ENCODE results near the gene PLD6. TPM values are rescaled to one million over a fixed set of nuclear protein-coding genes. Genes with fewer than 3 reads are reported as not detected.
A peak's percentile ranks its signal among the peaks of the same experiment; 100 is the strongest.

The PLD6 gene
- total and polyA plus RNA-seq, 10 donors = 1.4 to 5.6 (median 3.5) TPM

GRCh38 chr17:17156511-17156910 lies 49.6 kb downstream of the PLD6 start:
- Histone ChIP-seq H3K4me3 (no peak overlapping the region), H3K9me3 (no peaks in the 10 kb centered on the region), H3K27me3 (replicated peaks in 1 of 7) (no peaks in the 10 kb centered on the region), H3K27ac (no peak overlapping the region), H3K4me1 (peaks cover 3 to 17% (median 14%) of the 10 kb centered on the region in 6 donors), H3K36me3 (peaks cover 8 to 100% (median 87%) of the 10 kb centered on the region in 6 donors)
- intact Hi-C loops (cut with DNase I; ENCODE audit: low total_unique reads) = loop anchor here (10.0 kb wide), 1 partner anchor 152 kb away; no protein-coding TSS in a partner anchor
- WGBS, 5 donors = 79 to 94% (median 88%) methylated on average over 10 of the region's 10 CpGs
- no peak for TF ChIP-seq POLR2A (IDR thresholded peaks at IDR 0.05)
- no peak for TF ChIP-seq CTCF (IDR thresholded peaks at IDR 0.05 in 8 of 11, conservative IDR thresholded peaks at IDR 0.05 in 3 of 11)
- no peak for TF ChIP-seq POLR2AphosphoS5 (IDR thresholded peaks at IDR 0.05)
- DNase-seq = no peak

GRCh38 chr17:17156107-17156506 lies 50.0 kb downstream of the PLD6 start:
- peaks cover 8 to 100% (median 85%) of the 10 kb centered on the region in 6 donors for H3K36me3 ChIP-seq
- H3K27me3 ChIP-seq (replicated peaks in 1 of 7) = no peaks in the 10 kb centered on the region
- intact Hi-C loops (cut with DNase I; ENCODE audit: low total_unique reads) = loop anchor here (10.0 kb wide), 1 partner anchor 151 kb away; no protein-coding TSS in a partner anchor
- TF ChIP-seq POLR2A (IDR thresholded peaks at IDR 0.05) (no peak), CTCF (IDR thresholded peaks at IDR 0.05 in 8 of 11, conservative IDR thresholded peaks at IDR 0.05 in 3 of 11) (no peak), POLR2AphosphoS5 (IDR thresholded peaks at IDR 0.05) (no peak)
- WGBS, 5 donors = 75 to 93% (median 91%) methylated on average over 4 of the region's 4 CpGs; no CpG with 5 or more reads in 1 of the 5 donors
- no peak for DNase-seq
- no peak overlapping the region for H3K27ac ChIP-seq
- no peaks in the 10 kb centered on the region for H3K9me3 ChIP-seq
- H3K4me1 ChIP-seq = peaks cover 3 to 21% (median 17%) of the 10 kb centered on the region in 6 donors
- H3K4me3 ChIP-seq = no peak overlapping the region

- intact Hi-C loops (cut with DNase I; ENCODE audit: low total_unique reads) = loop anchor here (10.0 kb wide), 1 partner anchor 151 kb away; no protein-coding TSS in a partner anchor
- TF ChIP-seq POLR2AphosphoS5 (IDR thresholded peaks at IDR 0.05) = no peak
- TF ChIP-seq CTCF (IDR thresholded peaks at IDR 0.05 in 8 of 11, conservative IDR thresholded peaks at IDR 0.05 in 3 of 11) = no peak
- no peak for TF ChIP-seq POLR2A (IDR thresholded peaks at IDR 0.05)
- 95 to 98% (median 96%) methylated on average over 3 of the region's 3 CpGs for WGBS, 5 donors
- Histone ChIP-seq H3K4me3 (no peak overlapping the region), H3K9me3 (no peaks in the 10 kb centered on the region), H3K27me3 (replicated peaks in 1 of 7) (no peaks in the 10 kb centered on the region), H3K27ac (no peak overlapping the region), H3K36me3 (peaks cover 8 to 100% (median 81%) of the 10 kb centered on the region in 6 donors), H3K4me1 (peaks cover 3 to 26% (median 19%) of the 10 kb centered on the region in 6 donors)
- DNase-seq = no peak
Observed at GRCh38 chr17:17155568-17155967, 50.6 kb downstream of the PLD6 start.

- WGBS, 5 donors = 86 to 92% (median 89%) methylated on average over 8 of the region's 8 CpGs
- no peaks in the 10 kb centered on the region for H3K27me3 ChIP-seq (replicated peaks in 1 of 7)
- no peak for TF ChIP-seq POLR2A (IDR thresholded peaks at IDR 0.05)
- no peak for TF ChIP-seq POLR2AphosphoS5 (IDR thresholded peaks at IDR 0.05)
- no peak for TF ChIP-seq CTCF (IDR thresholded peaks at IDR 0.05 in 8 of 11, conservative IDR thresholded peaks at IDR 0.05 in 3 of 11)
- no peaks in the 10 kb centered on the region for H3K9me3 ChIP-seq
- no peak for DNase-seq
- H3K36me3 ChIP-seq = peaks cover 8 to 100% (median 79%) of the 10 kb centered on the region in 6 donors
- H3K27ac ChIP-seq = peak overlapping the region in 1 of 8 donors; percentile 5
- intact Hi-C loops (cut with DNase I; ENCODE audit: low total_unique reads) = loop anchor here (10.0 kb wide), 1 partner anchor 150 kb away; no protein-coding TSS in a partner anchor
- no peak overlapping the region for H3K4me3 ChIP-seq
- peaks cover 3 to 32% (median 19%) of the 10 kb centered on the region in 6 donors for H3K4me1 ChIP-seq
Observed at GRCh38 chr17:17154981-17155380, 51.2 kb downstream of the PLD6 start.

Measured in spleen (tissue), 11 donors.